ENCODE results near the gene SLC24A3. TPM values are rescaled to one million over a fixed set of nuclear protein-coding genes. Genes with fewer than 3 reads are reported as not detected.

SLC24A3 gene
- total RNA-seq, 1 donor from 2014 or later: 0.08 TPM

- Histone ChIP-seq H3K36me3 (ENCODE audit: control insufficient read depth, insufficient read depth, low read length) (no peaks in the 10 kb centered on the region), H3K4me3 (ENCODE audit: low read depth, low read length) (no peak overlapping the region), H3K27me3 (ENCODE audit: control insufficient read depth, insufficient read depth, low read length) (no peaks in the 10 kb centered on the region)
- no peak for DNase-seq (ENCODE audit: low read depth)
- no peak for TF ChIP-seq CTCF (IDR thresholded peaks at IDR 0.05; ENCODE audit: insufficient read depth, low read length, poor library complexity, severe bottlenecking)
These were observed 202.2 kb downstream of the SLC24A3 start for GRCh38 chr20:19414600-19414999.

GRCh38 chr20:19415786-19416185, 203.3 kb downstream of the SLC24A3 start:
- Histone ChIP-seq H3K36me3 (ENCODE audit: control insufficient read depth, insufficient read depth, low read length) (no peaks in the 10 kb centered on the region), H3K4me3 (ENCODE audit: low read depth, low read length) (no peak overlapping the region), H3K27me3 (ENCODE audit: control insufficient read depth, insufficient read depth, low read length) (no peaks in the 10 kb centered on the region)
- TF ChIP-seq CTCF (IDR thresholded peaks at IDR 0.05; ENCODE audit: insufficient read depth, low read length, poor library complexity, severe bottlenecking): no peak
- DNase-seq (ENCODE audit: low read depth): no peak

- Histone ChIP-seq H3K4me3 (ENCODE audit: low read depth, low read length) (no peak overlapping the region), H3K27me3 (ENCODE audit: control insufficient read depth, insufficient read depth, low read length) (no peaks in the 10 kb centered on the region), H3K36me3 (ENCODE audit: control insufficient read depth, insufficient read depth, low read length) (no peaks in the 10 kb centered on the region)
- DNase-seq (ENCODE audit: low read depth): no peak
- no peak for TF ChIP-seq CTCF (IDR thresholded peaks at IDR 0.05; ENCODE audit: insufficient read depth, low read length, poor library complexity, severe bottlenecking)
These were observed 204.2 kb downstream of the SLC24A3 start for GRCh38 chr20:19416627-19417026.

GRCh38 chr20:19419396-19419795, 207.0 kb downstream of the SLC24A3 start:
- Histone ChIP-seq H3K4me3 (ENCODE audit: low read depth, low read length) (no peak overlapping the region), H3K27me3 (ENCODE audit: control insufficient read depth, insufficient read depth, low read length) (no peaks in the 10 kb centered on the region), H3K36me3 (ENCODE audit: control insufficient read depth, insufficient read depth, low read length) (no peaks in the 10 kb centered on the region)
- no peak for DNase-seq (ENCODE audit: low read depth)
- no peak for TF ChIP-seq CTCF (IDR thresholded peaks at IDR 0.05; ENCODE audit: insufficient read depth, low read length, poor library complexity, severe bottlenecking)

GRCh38 chr20:19423097-19423899, 210.9 kb downstream of the SLC24A3 start:
- Histone ChIP-seq H3K36me3 (ENCODE audit: control insufficient read depth, insufficient read depth, low read length) (no peaks in the 10 kb centered on the region), H3K4me3 (ENCODE audit: low read depth, low read length) (no peak overlapping the region), H3K27me3 (ENCODE audit: control insufficient read depth, insufficient read depth, low read length) (no peaks in the 10 kb centered on the region)
- TF ChIP-seq CTCF (IDR thresholded peaks at IDR 0.05; ENCODE audit: insufficient read depth, low read length, poor library complexity, severe bottlenecking): no peak
- DNase-seq (ENCODE audit: low read depth): no peak
